Neutrophil (primary cell): ENCODE data around the gene ERBB2.

Source experiments
- H3K27ac ChIP-seq: fragments of 200-600 bp; sonication (generic); 2 replicates; pipeline ENCODE4 v1.5.1; 2016; ENCODE audit warnings: mild to moderate bottlenecking, moderate library complexity
- H3K27me3 ChIP-seq: fragments of 200-600 bp; sonication (generic); 2 replicates; pipeline ENCODE4 v1.6.0; 2016; ENCODE audit warnings: mild to moderate bottlenecking
- H3K36me3 ChIP-seq: fragments of 200-600 bp; sonication (generic); 2 replicates; pipeline ENCODE4 v1.5.1; 2017
- H3K4me1 ChIP-seq, 2 experiments: fragments of 200-600 bp in 1 of 2; sonication (generic) in 1 of 2; 1 replicate in 1 of 2; 2 replicates in 1 of 2; pipeline versions ENCODE4 v1.5.1 to v1.6.1; 2013 to 2016; ENCODE audit warnings: low read depth in 1 of 2, low read length in 1 of 2, mild to moderate bottlenecking in 1 of 2, moderate library complexity in 1 of 2; ENCODE audit not compliant: control insufficient read depth in 1 of 2, insufficient read depth in 1 of 2
- H3K4me3 ChIP-seq, 2 experiments: fragments of 200-600 bp in 1 of 2; sonication (generic) in 1 of 2; 1 replicate in 1 of 2; 2 replicates in 1 of 2; pipeline ENCODE4 v1.5.1; 2013 to 2016; ENCODE audit warnings: low read depth in 1 of 2, low read length in 1 of 2, mild to moderate bottlenecking in 1 of 2, moderate library complexity in 1 of 2
- H3K9me3 ChIP-seq: fragments of 200-600 bp; sonication (generic); 2 replicates; pipeline ENCODE4 v1.5.1; 2016
- CTCF ChIP-seq: fragments of 200-600 bp; sonication (generic); IDR thresholded peaks from 2 replicates; pipeline ENCODE4 v1.5.1; 2016; ENCODE audit warnings: antibody characterized with exemption

Gene ERBB2

GRCh38 chr17:39653662-39654331 is 46.1 kb upstream of the ERBB2 start:
- H3K36me3 ChIP-seq = peaks cover 49% of the 10 kb centered on the region
- H3K27ac ChIP-seq = no peak overlapping the region
- no peaks in the 10 kb centered on the region for H3K9me3 ChIP-seq
- peaks cover 8 to 16% of the 10 kb centered on the region in 2 experiments for H3K4me1 ChIP-seq
- no peak overlapping the region for H3K4me3 ChIP-seq
- TF ChIP-seq CTCF = peak; percentile 75
- no peaks in the 10 kb centered on the region for H3K27me3 ChIP-seq

- Histone ChIP-seq H3K9me3 (no peaks in the 10 kb centered on the region), H3K27ac (no peak overlapping the region), H3K4me1 (peaks cover 0 to 3% of the 10 kb centered on the region in 2 experiments), H3K4me3 (no peak overlapping the region), H3K27me3 (no peaks in the 10 kb centered on the region), H3K36me3 (peaks cover 62% of the 10 kb centered on the region)
- TF ChIP-seq CTCF = no peak
These were observed 44.8 kb upstream of the ERBB2 start for GRCh38 chr17:39655105-39655504.

GRCh38 chr17:39658346-39658745 is 41.5 kb upstream of the ERBB2 start:
- peaks cover 91% of the 10 kb centered on the region for H3K36me3 ChIP-seq
- no peak overlapping the region for H3K27ac ChIP-seq
- H3K4me3 ChIP-seq = no peak overlapping the region
- no peaks in the 10 kb centered on the region for H3K9me3 ChIP-seq
- H3K27me3 ChIP-seq = no peaks in the 10 kb centered on the region
- H3K4me1 ChIP-seq = no peaks in the 10 kb centered on the region
- no peak for TF ChIP-seq CTCF

GRCh38 chr17:39658760-39659159 is 41.1 kb upstream of the ERBB2 start:
- no peak for TF ChIP-seq CTCF
- no peaks in the 10 kb centered on the region for H3K27me3 ChIP-seq
- no peak overlapping the region for H3K27ac ChIP-seq
- H3K9me3 ChIP-seq = no peaks in the 10 kb centered on the region
- peaks cover 91% of the 10 kb centered on the region for H3K36me3 ChIP-seq
- no peak overlapping the region for H3K4me3 ChIP-seq
- H3K4me1 ChIP-seq = no peaks in the 10 kb centered on the region

- TF ChIP-seq CTCF = no peak
- no peak overlapping the region for H3K27ac ChIP-seq
- peaks cover 90% of the 10 kb centered on the region for H3K36me3 ChIP-seq
- H3K27me3 ChIP-seq = no peaks in the 10 kb centered on the region
- no peaks in the 10 kb centered on the region for H3K9me3 ChIP-seq
- no peak overlapping the region for H3K4me3 ChIP-seq
- H3K4me1 ChIP-seq = no peaks in the 10 kb centered on the region
These were observed 40.4 kb upstream of the ERBB2 start for GRCh38 chr17:39659279-39660010.
